Measurements from ENCODE around the gene THAP11. TPM values are rescaled to one million over a fixed set of nuclear protein-coding genes. Genes with fewer than 3 reads are reported as not detected.

The THAP11 gene
- polyA plus RNA-seq, 1 donor from 2014 or later: 42.6 TPM

GRCh38 chr16:67878846-67879245 lies 36.7 kb downstream of the THAP11 start:
- TF ChIP-seq CTCF (IDR thresholded peaks at IDR 0.05; ENCODE audit: poor library complexity, severe bottlenecking) (no peak), POLR2AphosphoS5 (IDR thresholded peaks at IDR 0.05) (no peak), MXI1 (conservative IDR thresholded peaks at IDR 0.05; ENCODE audit: poor library complexity, severe bottlenecking) (no peak), EZH2 (IDR thresholded peaks at IDR 0.05; ENCODE audit: borderline replicate concordance, insufficient read depth, low read length, poor library complexity, severe bottlenecking) (no peak), TAF1 (IDR thresholded peaks at IDR 0.05; ENCODE audit: low read depth) (no peak), SMC3 (conservative IDR thresholded peaks at IDR 0.05; ENCODE audit: poor library complexity) (no peak), REST (IDR thresholded peaks at IDR 0.05; ENCODE audit: borderline replicate concordance) (no peak), RAD21 (conservative IDR thresholded peaks at IDR 0.05) (no peak), EP300 (conservative IDR thresholded peaks at IDR 0.05; ENCODE audit: poor library complexity, severe bottlenecking) (no peak)
- H2AFZ ChIP-seq (ENCODE audit: low read depth, low read length): no peak overlapping the region

GRCh38 chr16:67879462-67879861 lies 37.3 kb downstream of the THAP11 start:
- Histone ChIP-seq H2AFZ (ENCODE audit: low read depth, low read length) (no peak overlapping the region), H3K9me2 (ENCODE audit: insufficient read depth, low read length) (no peaks in the 10 kb centered on the region), H3K27me3 (ENCODE audit: insufficient read depth, low read depth, low read length) (no peaks in the 10 kb centered on the region), H3K4me3 (ENCODE audit: low read length) (no peak overlapping the region), H3K9me3 (ENCODE audit: low read length) (no peaks in the 10 kb centered on the region), H3K9ac (ENCODE audit: low read length) (no peak overlapping the region), H3F3A (ENCODE audit: insufficient read depth, low read length, poor library complexity, severe bottlenecking) (no peaks in the 10 kb centered on the region), H3K4me2 (ENCODE audit: low read length) (no peak overlapping the region), H3K27ac (ENCODE audit: low read length) (no peak overlapping the region), H3K79me2 (replicated peaks; ENCODE audit: insufficient read depth, low read length) (peaks cover 11% of the 10 kb centered on the region), H4K20me1 (ENCODE audit: insufficient read depth) (no peaks in the 10 kb centered on the region), H3K36me3 (ENCODE audit: insufficient read depth, low read length) (peaks cover 4% of the 10 kb centered on the region)
- TF ChIP-seq MXI1 (conservative IDR thresholded peaks at IDR 0.05; ENCODE audit: poor library complexity, severe bottlenecking): no peak
- TF ChIP-seq REST (IDR thresholded peaks at IDR 0.05; ENCODE audit: borderline replicate concordance): no peak
- no peak for TF ChIP-seq EZH2 (IDR thresholded peaks at IDR 0.05; ENCODE audit: borderline replicate concordance, insufficient read depth, low read length, poor library complexity, severe bottlenecking)
- TF ChIP-seq CTCF (IDR thresholded peaks at IDR 0.05; ENCODE audit: poor library complexity, severe bottlenecking): no peak
- no peak for TF ChIP-seq SMC3 (conservative IDR thresholded peaks at IDR 0.05; ENCODE audit: poor library complexity)
- no peak for TF ChIP-seq TAF1 (IDR thresholded peaks at IDR 0.05; ENCODE audit: low read depth)
- no peak for TF ChIP-seq POLR2AphosphoS5 (IDR thresholded peaks at IDR 0.05)
- no peak for TF ChIP-seq RAD21 (conservative IDR thresholded peaks at IDR 0.05)
- TF ChIP-seq EP300 (conservative IDR thresholded peaks at IDR 0.05; ENCODE audit: poor library complexity, severe bottlenecking): no peak

More at GRCh38 chr16:67878846-67879245, 36.7 kb downstream of the THAP11 start:
- no peaks in the 10 kb centered on the region for H3K27me3 ChIP-seq (ENCODE audit: insufficient read depth, low read depth, low read length)
- H3K9ac ChIP-seq (ENCODE audit: low read length): no peak overlapping the region
- H3K4me3 ChIP-seq (ENCODE audit: low read length): no peak overlapping the region
- no peaks in the 10 kb centered on the region for H3K9me3 ChIP-seq (ENCODE audit: low read length)
- H3F3A ChIP-seq (ENCODE audit: insufficient read depth, low read length, poor library complexity, severe bottlenecking): no peaks in the 10 kb centered on the region
- H3K79me2 ChIP-seq (replicated peaks; ENCODE audit: insufficient read depth, low read length): peaks cover 17% of the 10 kb centered on the region
- H3K36me3 ChIP-seq (ENCODE audit: insufficient read depth, low read length): peaks cover under 1% of the 10 kb centered on the region
- H3K4me2 ChIP-seq (ENCODE audit: low read length): no peak overlapping the region
- no peaks in the 10 kb centered on the region for H4K20me1 ChIP-seq (ENCODE audit: insufficient read depth)
- H3K9me2 ChIP-seq (ENCODE audit: insufficient read depth, low read length): no peaks in the 10 kb centered on the region
- H3K27ac ChIP-seq (ENCODE audit: low read length): no peak overlapping the region

Measured in neural cell (in vitro differentiated cells).